Measurements from ENCODE around the gene PHTF1. TPM values are rescaled to one million over a fixed set of nuclear protein-coding genes. Genes with fewer than 3 reads are reported as not detected.

PHTF1 gene
- total RNA-seq, 2 donors from 2014 or later: 8.5 to 9.8 TPM

DNA sequence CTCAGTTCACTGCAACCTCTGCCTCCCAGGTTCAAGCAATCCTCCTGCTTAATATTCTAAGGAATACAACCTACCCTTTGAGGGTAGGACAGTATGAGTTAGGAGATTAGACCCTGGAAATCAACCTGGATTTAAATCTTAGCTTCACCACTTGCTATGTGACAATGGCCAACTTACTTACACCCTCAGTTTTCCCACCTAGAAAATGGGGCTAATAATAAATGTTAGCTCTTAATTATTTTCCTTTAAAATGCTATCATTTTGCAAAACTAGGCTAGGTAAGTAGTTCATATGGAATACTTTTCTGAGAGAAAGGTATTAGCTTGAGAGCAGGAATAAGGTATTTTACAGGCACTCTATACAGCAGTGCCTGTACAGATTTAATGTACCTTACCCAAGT lies 110.8 kb downstream of the PHTF1 start:
- intact Hi-C loops (cut with DNase I): no loop called here
- DNase-seq: no peak
- TF ChIP-seq, protein P1, sequence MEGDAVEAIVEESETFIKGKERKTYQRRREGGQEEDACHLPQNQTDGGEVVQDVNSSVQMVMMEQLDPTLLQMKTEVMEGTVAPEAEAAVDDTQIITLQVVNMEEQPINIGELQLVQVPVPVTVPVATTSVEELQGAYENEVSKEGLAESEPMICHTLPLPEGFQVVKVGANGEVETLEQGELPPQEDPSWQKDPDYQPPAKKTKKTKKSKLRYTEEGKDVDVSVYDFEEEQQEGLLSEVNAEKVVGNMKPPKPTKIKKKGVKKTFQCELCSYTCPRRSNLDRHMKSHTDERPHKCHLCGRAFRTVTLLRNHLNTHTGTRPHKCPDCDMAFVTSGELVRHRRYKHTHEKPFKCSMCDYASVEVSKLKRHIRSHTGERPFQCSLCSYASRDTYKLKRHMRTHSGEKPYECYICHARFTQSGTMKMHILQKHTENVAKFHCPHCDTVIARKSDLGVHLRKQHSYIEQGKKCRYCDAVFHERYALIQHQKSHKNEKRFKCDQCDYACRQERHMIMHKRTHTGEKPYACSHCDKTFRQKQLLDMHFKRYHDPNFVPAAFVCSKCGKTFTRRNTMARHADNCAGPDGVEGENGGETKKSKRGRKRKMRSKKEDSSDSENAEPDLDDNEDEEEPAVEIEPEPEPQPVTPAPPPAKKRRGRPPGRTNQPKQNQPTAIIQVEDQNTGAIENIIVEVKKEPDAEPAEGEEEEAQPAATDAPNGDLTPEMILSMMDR (IDR thresholded peaks at IDR 0.05): no peak
- H3K27me3 ChIP-seq: no peaks in the 10 kb centered on the region
- H3K27ac ChIP-seq: no peak overlapping the region
- no peak overlapping the region for H3K4me3 ChIP-seq
- no peaks in the 10 kb centered on the region for H3K9me3 ChIP-seq
- H3K9ac ChIP-seq (ENCODE audit: low read depth in 2 of 2, low read length in 2 of 2): no peak overlapping the region
- H3K36me3 ChIP-seq: no peaks in the 10 kb centered on the region
- no peaks in the 10 kb centered on the region for H3K4me1 ChIP-seq

DNA sequence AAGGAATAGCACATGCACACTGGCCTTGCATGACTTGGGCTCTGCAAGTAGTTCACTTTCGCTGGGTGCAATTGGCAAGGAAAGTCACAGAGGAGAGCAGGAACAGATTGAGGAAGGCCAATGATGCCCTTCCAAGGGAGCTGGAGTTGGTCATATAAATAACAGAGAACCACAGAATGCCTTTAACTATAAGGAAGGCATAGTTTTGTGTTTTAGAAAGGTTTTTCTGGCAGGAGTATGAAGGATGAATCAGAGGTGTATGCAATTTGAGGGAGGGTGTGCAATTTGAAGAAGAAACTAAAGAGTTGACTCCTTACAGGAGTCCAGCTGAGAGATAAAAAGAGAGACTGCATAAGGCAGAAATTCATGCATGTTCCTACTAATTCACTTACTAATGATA lies 112.1 kb downstream of the PHTF1 start:
- intact Hi-C loops (cut with DNase I): no loop called here
- H3K27ac ChIP-seq: no peak overlapping the region
- H3K4me3 ChIP-seq: no peak overlapping the region
- TF ChIP-seq, protein P1 (IDR thresholded peaks at IDR 0.05): no peak
- no peak for DNase-seq
- H3K36me3 ChIP-seq: no peaks in the 10 kb centered on the region
- H3K9me3 ChIP-seq: no peaks in the 10 kb centered on the region
- no peaks in the 10 kb centered on the region for H3K4me1 ChIP-seq
- H3K27me3 ChIP-seq: no peaks in the 10 kb centered on the region
- no peak overlapping the region for H3K9ac ChIP-seq (ENCODE audit: low read depth in 2 of 2, low read length in 2 of 2)

Other genes with a start within 250 kb of the PHTF1 start
- gene RSBN1, start 53.0 kb upstream of the PHTF1 start, total RNA-seq: 10 to 100 TPM; 21.7 to 27.4 TPM
- gene PTPN22, start 112.2 kb upstream of the PHTF1 start, total RNA-seq: 1 to 10 TPM; 3.7 to 5.9 TPM
- 100 to 1,000 TPM; 116 to 191 TPM for gene BCL2L15, start 128.1 kb upstream of the PHTF1 start, total RNA-seq
- gene AP4B1, start 145.3 kb upstream of the PHTF1 start, total RNA-seq: 10 to 100 TPM; 19.7 to 31.5 TPM
- 1 to 10 TPM; 5.4 to 9.5 TPM for gene DCLRE1B, start 145.8 kb upstream of the PHTF1 start, total RNA-seq
- 10 to 100 TPM; 61.2 to 91.2 TPM for gene HIPK1, start 169.8 kb upstream of the PHTF1 start, total RNA-seq
- gene OLFML3, start 220.0 kb upstream of the PHTF1 start, total RNA-seq: 10 to 100 TPM in 1 of 2 donors, 1 to 10 TPM in 1; 6.1 to 17.4 TPM

All from colonic mucosa (tissue), 4 donors.